ENCODE measurements around the gene SDCCAG8.

- TF ChIP-seq CTCF (IDR thresholded peaks at IDR 0.05) = no peak
- no peak for TF ChIP-seq EP300 (IDR thresholded peaks at IDR 0.05)
Observed at GRCh38 chr1:243273945-243274344, 18.1 kb downstream of the SDCCAG8 start.

All from esophagus muscularis mucosa (tissue), 3 donors.